HEK293 (cell line): Measurements from ENCODE around the gene MBD3L5.

Source experiments
- CTCF ChIA-PET: fragments of 350-600 bp; formaldehyde crosslinking; extraction: SDS; loops from one replicate; lab custom pipeline; 2021; ENCODE audit warnings: antibody characterized with exemption; lab: Yijun Ruan, JAX
- POLR2A ChIA-PET: fragments of 300-600 bp; formaldehyde crosslinking; extraction: SDS; loops from one replicate; lab custom pipeline; 2020; ENCODE audit warnings: antibody characterized with exemption, inconsistent platforms; lab: Yijun Ruan, JAX
- H3K27ac ChIP-seq: fragments of 200-500 bp; sonication (Bioruptor generic); 2 replicates; pipeline ENCODE4 v1.5.1; 2014; ENCODE audit warnings: low read depth, low read length, control low read depth, inconsistent platforms; ENCODE audit errors: extremely low read depth
- H3K36me3 ChIP-seq, 2 experiments: fragments of 200-500 bp in 1 of 2; sonication (Bioruptor generic) in 1 of 2; 1 replicate in 1 of 2; 2 replicates in 1 of 2; pipeline ENCODE4 v1.5.1; 2014 to 2017; ENCODE audit warnings: inconsistent platforms in 2 of 2, low read length in 2 of 2; ENCODE audit not compliant: control insufficient read depth in 2 of 2, insufficient read depth in 1 of 2
- H3K4me1 ChIP-seq: fragments of 200-500 bp; sonication (Bioruptor generic); 2 replicates; pipeline ENCODE4 v1.5.1; 2014; ENCODE audit warnings: mild to moderate bottlenecking, low read length, inconsistent platforms; ENCODE audit not compliant: control insufficient read depth, insufficient read depth
- H3K4me3 ChIP-seq: 2 replicates; pipeline ENCODE4 v1.5.1; 2011; ENCODE audit warnings: low read depth, mild to moderate bottlenecking, control low read depth, low read length, moderate library complexity
- H3K9me3 ChIP-seq: fragments of 200-500 bp; sonication (Bioruptor generic); 2 replicates; pipeline ENCODE4 v1.5.1; 2014; ENCODE audit warnings: low read depth, low read length, inconsistent platforms; ENCODE audit not compliant: control insufficient read depth, insufficient read depth
- GLIS1 ChIP-seq: fragments of 450-650 bp; formaldehyde crosslinking; IDR thresholded peaks from 2 replicates; pipeline ENCODE4 v1.5.1; 2016; ENCODE audit warnings: missing biosample characterization, missing genetic modification characterization
- YY1 ChIP-seq: fragments of 450-650 bp; formaldehyde crosslinking; IDR thresholded peaks from 2 replicates; pipeline ENCODE4 v1.5.1; 2018; ENCODE audit warnings: missing biosample characterization, missing genetic modification characterization
- ZFP37 ChIP-seq: fragments of 450-650 bp; formaldehyde crosslinking; IDR thresholded peaks from 2 replicates; pipeline ENCODE4 v1.5.1; 2016; ENCODE audit warnings: missing biosample characterization, missing genetic modification characterization
- ZFP69B ChIP-seq: fragments of 450-650 bp; formaldehyde crosslinking; IDR thresholded peaks from 2 replicates; pipeline ENCODE4 v1.5.1; 2016; ENCODE audit warnings: missing biosample characterization, missing genetic modification characterization
- ZNF132 ChIP-seq: fragments of 450-650 bp; formaldehyde crosslinking; IDR thresholded peaks from 2 replicates; pipeline ENCODE4 v1.5.1; 2017; ENCODE audit warnings: missing biosample characterization, missing genetic modification characterization, borderline replicate concordance
- ZNF221 ChIP-seq: fragments of 450-650 bp; formaldehyde crosslinking; IDR thresholded peaks from 2 replicates; pipeline ENCODE4 v1.5.1; 2017; ENCODE audit warnings: missing biosample characterization, missing genetic modification characterization, borderline replicate concordance
- ZNF248 ChIP-seq: fragments of 450-650 bp; formaldehyde crosslinking; IDR thresholded peaks from 2 replicates; pipeline ENCODE4 v1.5.1; 2017; ENCODE audit warnings: missing biosample characterization, missing genetic modification characterization
- ZNF530 ChIP-seq: fragments of 450-650 bp; formaldehyde crosslinking; IDR thresholded peaks from 2 replicates; pipeline ENCODE4 v1.5.1; 2016; ENCODE audit warnings: low read depth, missing biosample characterization, missing genetic modification characterization
- ZNF548 ChIP-seq: fragments of 450-650 bp; formaldehyde crosslinking; IDR thresholded peaks from 2 replicates; pipeline ENCODE4 v1.5.1; 2016; ENCODE audit warnings: missing biosample characterization, missing genetic modification characterization
- ZNF645 ChIP-seq: fragments of 450-650 bp; formaldehyde crosslinking; IDR thresholded peaks from 2 replicates; pipeline ENCODE4; 2016; ENCODE audit warnings: missing biosample characterization, missing genetic modification characterization
- TF ChIP-seq, protein P1 (sequence below): fragments of 450-650 bp; formaldehyde crosslinking; conservative IDR thresholded peaks from 2 replicates; pipeline ENCODE4 v1.5.1; 2016; ENCODE audit warnings: low read depth, missing biosample characterization, missing genetic modification characterization

Gene MBD3L5

DNA sequence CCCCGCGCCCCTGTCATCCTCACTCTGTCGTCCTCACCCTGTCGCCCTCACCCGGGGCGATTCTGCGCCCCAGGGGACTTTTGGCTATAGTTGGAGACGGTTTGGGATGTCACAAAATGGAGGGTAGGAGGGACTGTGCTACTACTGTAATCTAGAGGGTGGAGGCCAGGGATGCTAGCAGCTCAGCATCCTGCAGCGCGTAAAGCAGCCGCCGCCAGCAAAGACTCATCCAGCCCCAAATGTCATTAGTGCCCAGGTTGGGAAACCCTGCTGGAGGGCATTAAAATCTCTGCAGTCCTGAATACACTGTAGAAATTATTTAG, 39.5 kb downstream of the MBD3L5 start:
- H3K4me1 ChIP-seq, result no peaks in the 10 kb centered on the region
- ChIA-PET CTCF (interaction anchor here (0.5 to 1.1 kb wide), 5 partner anchors 86 to 689 kb away, joined by 3 to 6 read pairs (median 4); no protein-coding TSS in a partner anchor), POLR2A (interaction anchor here (0.8 to 2.6 kb wide), 8 partner anchors 8 to 1166 kb away, joined by 3 to 30 read pairs (median 4); partner anchors contain the start of genes INSR and NDUFA11)
- H3K4me3 ChIP-seq, result peak overlapping the region; percentile 88
- no peak overlapping the region for H3K27ac ChIP-seq
- no peaks in the 10 kb centered on the region for H3K9me3 ChIP-seq
- 0 out of 2 replicates have a peak, but pooled peaks have one; percentile 22 for TF ChIP-seq GLIS1 (tag by site-specific recombination)
- TF ChIP-seq, protein P1, sequence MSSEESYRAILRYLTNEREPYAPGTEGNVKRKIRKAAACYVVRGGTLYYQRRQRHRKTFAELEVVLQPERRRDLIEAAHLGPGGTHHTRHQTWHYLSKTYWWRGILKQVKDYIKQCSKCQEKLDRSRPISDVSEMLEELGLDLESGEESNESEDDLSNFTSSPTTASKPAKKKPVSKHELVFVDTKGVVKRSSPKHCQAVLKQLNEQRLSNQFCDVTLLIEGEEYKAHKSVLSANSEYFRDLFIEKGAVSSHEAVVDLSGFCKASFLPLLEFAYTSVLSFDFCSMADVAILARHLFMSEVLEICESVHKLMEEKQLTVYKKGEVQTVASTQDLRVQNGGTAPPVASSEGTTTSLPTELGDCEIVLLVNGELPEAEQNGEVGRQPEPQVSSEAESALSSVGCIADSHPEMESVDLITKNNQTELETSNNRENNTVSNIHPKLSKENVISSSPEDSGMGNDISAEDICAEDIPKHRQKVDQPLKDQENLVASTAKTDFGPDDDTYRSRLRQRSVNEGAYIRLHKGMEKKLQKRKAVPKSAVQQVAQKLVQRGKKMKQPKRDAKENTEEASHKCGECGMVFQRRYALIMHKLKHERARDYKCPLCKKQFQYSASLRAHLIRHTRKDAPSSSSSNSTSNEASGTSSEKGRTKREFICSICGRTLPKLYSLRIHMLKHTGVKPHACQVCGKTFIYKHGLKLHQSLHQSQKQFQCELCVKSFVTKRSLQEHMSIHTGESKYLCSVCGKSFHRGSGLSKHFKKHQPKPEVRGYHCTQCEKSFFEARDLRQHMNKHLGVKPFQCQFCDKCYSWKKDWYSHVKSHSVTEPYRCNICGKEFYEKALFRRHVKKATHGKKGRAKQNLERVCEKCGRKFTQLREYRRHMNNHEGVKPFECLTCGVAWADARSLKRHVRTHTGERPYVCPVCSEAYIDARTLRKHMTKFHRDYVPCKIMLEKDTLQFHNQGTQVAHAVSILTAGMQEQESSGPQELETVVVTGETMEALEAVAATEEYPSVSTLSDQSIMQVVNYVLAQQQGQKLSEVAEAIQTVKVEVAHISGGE (tag by site-specific recombination), result no peak
- 0 out of 2 replicates have a peak, but pooled peaks have one; percentile 4 for TF ChIP-seq ZFP37 (tag by site-specific recombination)
- TF ChIP-seq, all 188 proteins: peak for 2
- H3K36me3 ChIP-seq, result peaks cover 6 to 36% of the 10 kb centered on the region in 2 experiments; a peak in 2 of 3 replicates

- H3K36me3 ChIP-seq, result peaks cover 24 to 63% of the 10 kb centered on the region in 2 experiments
- POLR2A ChIA-PET, result no interaction called here
- TF ChIP-seq ZNF645, result no peak
- no peak for TF ChIP-seq ZNF530 (tag by site-specific recombination)
- no peak for TF ChIP-seq ZNF248 (tag by site-specific recombination)
- TF ChIP-seq, all 188 proteins: peak for 0
- Histone ChIP-seq H3K27ac (no peak overlapping the region), H3K4me3 (no peak overlapping the region), H3K9me3 (no peaks in the 10 kb centered on the region), H3K4me1 (no peaks in the 10 kb centered on the region)
- CTCF ChIA-PET, result no interaction called here
Observed at GRCh38 chr19:7072541-7072940, 42.2 kb downstream of the MBD3L5 start.

DNA sequence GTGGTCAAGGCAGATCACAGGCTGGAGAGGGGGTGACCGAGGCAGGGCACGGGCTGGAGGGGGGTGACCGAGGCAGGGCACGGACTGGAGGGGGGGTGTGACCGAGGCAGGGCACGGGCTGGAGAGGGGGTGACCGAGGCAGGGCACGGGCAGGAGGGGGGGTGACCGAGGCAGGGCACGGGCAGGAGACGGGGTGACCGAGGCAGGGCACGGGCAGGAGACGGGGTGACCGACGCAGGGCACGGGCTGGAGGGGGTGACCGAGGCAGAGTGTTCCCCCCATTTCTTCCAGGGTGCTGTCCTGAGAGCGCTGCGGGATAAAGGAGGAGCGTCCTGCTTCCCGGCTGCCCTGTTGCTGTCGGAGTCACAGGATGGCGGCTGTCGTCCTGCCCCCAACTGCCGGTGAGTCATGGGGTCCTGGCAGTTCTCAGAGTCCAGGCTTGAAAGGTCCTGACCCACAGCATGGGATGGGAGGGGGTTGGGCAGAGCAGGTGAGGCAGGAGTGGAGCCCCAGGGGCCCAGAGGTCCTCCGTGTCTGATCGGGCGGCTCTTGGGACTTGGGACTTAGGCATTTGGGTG, 44.4 kb downstream of the MBD3L5 start:
- no peaks in the 10 kb centered on the region for H3K9me3 ChIP-seq
- peaks cover 29 to 86% of the 10 kb centered on the region in 2 experiments for H3K36me3 ChIP-seq
- ChIA-PET CTCF (interaction anchor here (0.7 kb wide), 1 partner anchor 19 kb away, joined by 3 read pairs; no protein-coding TSS in a partner anchor), POLR2A (no interaction called here)
- TF ChIP-seq ZFP69B (tag by site-specific recombination) (no peak), YY1 (tag by site-specific recombination) (no peak), ZNF548 (tag by site-specific recombination) (no peak), ZNF132 (tag by site-specific recombination) (no peak)
- H3K27ac ChIP-seq, result no peak overlapping the region
- no peaks in the 10 kb centered on the region for H3K4me1 ChIP-seq
- no peak overlapping the region for H3K4me3 ChIP-seq

DNA sequence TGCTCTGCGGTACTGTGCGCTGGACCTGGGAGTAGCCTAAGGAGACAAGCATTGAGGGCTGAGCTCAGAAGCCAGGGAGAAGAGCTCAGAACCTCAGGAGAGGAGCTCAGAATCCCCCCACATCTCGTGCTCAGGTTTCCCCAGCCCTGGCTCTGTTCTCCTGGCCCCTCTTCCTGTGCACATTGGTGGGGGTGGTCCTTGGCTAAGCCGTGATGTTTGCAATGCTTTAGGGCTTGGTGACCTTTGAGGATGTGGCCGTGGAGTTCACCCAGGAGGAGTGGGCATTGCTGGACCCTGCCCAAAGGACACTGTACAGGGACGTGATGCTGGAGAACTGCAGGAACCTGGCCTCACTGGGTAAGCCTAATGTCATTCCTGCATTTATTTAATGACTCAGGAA, 45.8 kb downstream of the MBD3L5 start:
- ChIA-PET POLR2A (no interaction called here), CTCF (interaction anchor here (0.6 kb wide), 1 partner anchor 9 kb away, joined by 3 read pairs; no protein-coding TSS in a partner anchor)
- H3K36me3 ChIP-seq, result peaks cover 32 to 93% of the 10 kb centered on the region in 2 experiments
- H3K27ac ChIP-seq, result no peak overlapping the region
- TF ChIP-seq ZNF221 (tag by site-specific recombination), result no peak
- H3K9me3 ChIP-seq, result no peaks in the 10 kb centered on the region
- no peak overlapping the region for H3K4me3 ChIP-seq
- H3K4me1 ChIP-seq, result no peaks in the 10 kb centered on the region
